ENCODE measurements around the gene CLEC18C.
"Not testable (repeated sequence)": the region's sequence is repeated elsewhere in the genome, so short reads cannot be mapped to it uniquely, and the experiment has no call there.

The CLEC18C gene

DNA sequence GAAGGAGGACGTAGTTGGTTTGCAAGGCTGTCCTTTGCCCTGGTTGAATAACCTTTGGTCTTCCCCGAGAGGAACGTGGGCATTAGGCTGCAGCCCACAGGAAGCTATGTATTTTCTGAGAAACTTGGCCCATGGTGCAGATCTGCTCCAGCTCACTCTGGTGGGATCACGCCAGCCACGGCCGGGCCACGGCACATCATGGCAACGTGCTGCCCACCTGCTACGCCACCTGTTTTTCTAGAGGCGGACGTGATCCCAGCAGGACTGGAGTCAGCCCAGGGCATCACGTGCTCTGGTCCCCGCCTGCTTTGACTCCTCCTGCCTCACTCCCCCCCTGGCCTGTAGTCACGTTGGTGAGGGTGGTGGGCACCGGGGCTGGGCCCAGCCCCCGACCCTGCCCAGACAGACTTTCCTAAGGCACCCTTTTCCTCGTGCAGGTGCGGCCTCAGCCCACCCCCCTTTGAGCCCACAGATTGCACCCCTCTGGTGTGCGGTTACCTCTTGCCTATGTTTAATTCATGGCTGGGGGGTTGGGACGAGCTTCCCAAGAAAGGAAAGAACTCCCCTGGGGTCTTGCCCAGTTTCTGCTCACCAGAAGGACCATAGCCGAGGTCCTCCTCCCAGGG lies at the start of gene CLEC18C:
TSS of gene CLEC18C (plus strand) at position 576 of the 626 bp plus-strand sequence. CDS start 492 bp downstream, outside the sequence.
- H3K27me3 ChIP-seq (ENCODE audit: control insufficient read depth, insufficient read depth, low read length); H3K9me3 ChIP-seq (ENCODE audit: control insufficient read depth, low read depth, low read length); H3K4me1 ChIP-seq (ENCODE audit: control insufficient read depth, low read depth, low read length); H3K9ac ChIP-seq (ENCODE audit: low read length); H3K27ac ChIP-seq (ENCODE audit: low read length); H3K4me3 ChIP-seq (ENCODE audit: low read length); H3K36me3 ChIP-seq (ENCODE audit: control insufficient read depth, low read depth, low read length): not testable (repeated sequence)

GRCh38 chr16:70123822-70124221 lies 49.8 kb upstream of the CLEC18C start:
- not testable (repeated sequence) for H3K27me3 ChIP-seq (ENCODE audit: control insufficient read depth, insufficient read depth, low read length); H3K27ac ChIP-seq (ENCODE audit: low read length); H3K4me1 ChIP-seq (ENCODE audit: control insufficient read depth, low read depth, low read length); H3K4me3 ChIP-seq (ENCODE audit: low read length); H3K9ac ChIP-seq (ENCODE audit: low read length); H3K9me3 ChIP-seq (ENCODE audit: control insufficient read depth, low read depth, low read length)
- H3K36me3 ChIP-seq (ENCODE audit: control insufficient read depth, low read depth, low read length): peaks cover 48% of the 10 kb centered on the region

DNA sequence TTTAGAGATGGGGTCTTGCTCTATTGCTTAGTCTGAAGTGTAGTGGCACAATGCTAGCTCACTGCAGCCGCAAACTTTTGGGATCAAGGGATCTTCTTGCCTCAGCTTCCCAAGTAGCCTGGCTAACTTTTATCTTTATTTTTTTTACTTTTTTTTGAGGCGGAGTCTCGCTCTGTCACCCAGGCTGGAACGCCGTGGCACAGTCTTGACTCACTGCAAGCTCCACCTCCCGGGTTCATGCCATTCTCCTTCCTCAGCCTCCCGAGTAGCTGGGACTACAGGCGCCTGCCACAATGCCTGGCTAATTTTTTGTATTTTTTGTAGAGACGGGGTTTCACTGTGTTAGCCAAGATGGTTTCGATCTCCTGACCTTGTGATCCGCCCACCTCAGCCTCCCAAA lies 47.4 kb upstream of the CLEC18C start:
- not testable (repeated sequence) for H3K4me1 ChIP-seq (ENCODE audit: control insufficient read depth, low read depth, low read length); H3K27me3 ChIP-seq (ENCODE audit: control insufficient read depth, insufficient read depth, low read length); H3K4me3 ChIP-seq (ENCODE audit: low read length); H3K9ac ChIP-seq (ENCODE audit: low read length); H3K9me3 ChIP-seq (ENCODE audit: control insufficient read depth, low read depth, low read length); H3K27ac ChIP-seq (ENCODE audit: low read length)
- H3K36me3 ChIP-seq (ENCODE audit: control insufficient read depth, low read depth, low read length): peaks cover 71% of the 10 kb centered on the region

DNA sequence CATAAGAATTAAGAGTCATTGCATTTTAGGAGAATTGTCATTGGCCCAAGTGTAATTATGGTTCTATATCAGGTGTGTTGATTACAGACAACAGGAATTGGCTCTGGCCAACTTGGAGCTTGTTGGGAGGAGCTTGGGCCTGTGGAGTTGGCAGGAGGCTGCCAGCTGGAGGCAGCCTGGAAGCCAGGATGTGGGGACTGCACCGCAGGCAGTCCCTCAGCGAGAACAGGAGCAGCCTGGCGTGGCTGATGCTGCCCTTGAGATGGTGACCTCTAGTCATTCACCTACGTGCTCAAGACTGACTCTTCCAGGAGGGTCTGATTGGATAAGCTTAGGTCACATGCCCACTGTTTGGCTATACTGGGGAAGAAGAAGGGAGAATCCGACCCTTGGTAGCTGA lies 45.9 kb upstream of the CLEC18C start:
- not testable (repeated sequence) for H3K4me1 ChIP-seq (ENCODE audit: control insufficient read depth, low read depth, low read length); H3K9me3 ChIP-seq (ENCODE audit: control insufficient read depth, low read depth, low read length); H3K4me3 ChIP-seq (ENCODE audit: low read length); H3K27ac ChIP-seq (ENCODE audit: low read length); H3K27me3 ChIP-seq (ENCODE audit: control insufficient read depth, insufficient read depth, low read length); H3K9ac ChIP-seq (ENCODE audit: low read length)
- H3K36me3 ChIP-seq (ENCODE audit: control insufficient read depth, low read depth, low read length): peaks cover 71% of the 10 kb centered on the region

- not testable (repeated sequence) for H3K4me3 ChIP-seq (ENCODE audit: low read length); H3K9me3 ChIP-seq (ENCODE audit: control insufficient read depth, low read depth, low read length); H3K27me3 ChIP-seq (ENCODE audit: control insufficient read depth, insufficient read depth, low read length); H3K4me1 ChIP-seq (ENCODE audit: control insufficient read depth, low read depth, low read length); H3K9ac ChIP-seq (ENCODE audit: low read length); H3K27ac ChIP-seq (ENCODE audit: low read length)
- H3K36me3 ChIP-seq (ENCODE audit: control insufficient read depth, low read depth, low read length): peaks cover 66% of the 10 kb centered on the region
Measured at GRCh38 chr16:70128844-70129243, 44.7 kb upstream of the CLEC18C start.

DNA sequence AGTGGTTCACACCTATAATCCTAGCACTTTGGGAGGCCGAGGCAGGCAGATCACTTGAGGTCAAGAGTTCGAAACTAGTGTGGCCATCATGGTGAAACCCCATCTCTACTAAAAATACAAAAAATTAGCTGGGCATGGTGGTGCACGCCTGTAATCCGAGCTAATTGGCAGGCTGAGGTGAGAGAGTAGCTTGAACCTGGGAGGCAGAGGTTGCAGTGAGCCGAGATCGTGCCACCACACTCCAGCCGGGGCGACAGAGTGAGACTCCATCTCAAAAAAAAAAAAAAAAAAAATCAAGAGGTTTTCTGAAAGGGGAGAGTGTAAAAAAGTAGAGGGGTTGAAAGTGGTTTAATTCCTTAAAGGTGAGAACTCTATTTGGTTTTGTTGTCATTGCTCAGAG lies 37.8 kb upstream of the CLEC18C start:
- H3K9ac ChIP-seq (ENCODE audit: low read length); H3K27ac ChIP-seq (ENCODE audit: low read length); H3K4me3 ChIP-seq (ENCODE audit: low read length); H3K4me1 ChIP-seq (ENCODE audit: control insufficient read depth, low read depth, low read length); H3K27me3 ChIP-seq (ENCODE audit: control insufficient read depth, insufficient read depth, low read length); H3K9me3 ChIP-seq (ENCODE audit: control insufficient read depth, low read depth, low read length): not testable (repeated sequence)
- H3K36me3 ChIP-seq (ENCODE audit: control insufficient read depth, low read depth, low read length): peaks cover 59% of the 10 kb centered on the region

DNA sequence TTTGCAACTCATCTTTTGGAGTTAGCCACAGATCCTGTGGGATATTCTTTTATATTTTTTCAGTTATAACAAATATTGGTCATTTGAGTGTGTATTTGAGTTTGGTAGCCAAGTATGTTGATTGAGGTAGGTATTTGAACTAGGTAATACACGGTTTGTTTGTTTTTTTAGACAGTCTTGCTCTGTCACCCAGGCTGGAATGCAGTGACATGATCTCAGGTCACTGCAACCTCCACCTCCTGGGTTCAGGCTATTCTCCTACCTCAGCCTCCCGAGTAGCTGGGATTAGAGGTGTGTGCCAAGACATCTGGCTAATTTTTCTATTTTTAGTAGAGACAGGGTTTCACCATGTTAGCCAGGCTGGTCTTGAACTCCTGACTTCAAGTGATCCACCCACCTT lies 37.0 kb upstream of the CLEC18C start:
- not testable (repeated sequence) for H3K9me3 ChIP-seq (ENCODE audit: control insufficient read depth, low read depth, low read length); H3K27me3 ChIP-seq (ENCODE audit: control insufficient read depth, insufficient read depth, low read length); H3K9ac ChIP-seq (ENCODE audit: low read length); H3K4me1 ChIP-seq (ENCODE audit: control insufficient read depth, low read depth, low read length); H3K4me3 ChIP-seq (ENCODE audit: low read length); H3K27ac ChIP-seq (ENCODE audit: low read length)
- H3K36me3 ChIP-seq (ENCODE audit: control insufficient read depth, low read depth, low read length): peaks cover 60% of the 10 kb centered on the region

GRCh38 chr16:70142739-70143138 lies 30.8 kb upstream of the CLEC18C start:
- H3K27ac ChIP-seq (ENCODE audit: low read length); H3K27me3 ChIP-seq (ENCODE audit: control insufficient read depth, insufficient read depth, low read length); H3K9ac ChIP-seq (ENCODE audit: low read length); H3K9me3 ChIP-seq (ENCODE audit: control insufficient read depth, low read depth, low read length); H3K4me1 ChIP-seq (ENCODE audit: control insufficient read depth, low read depth, low read length); H3K4me3 ChIP-seq (ENCODE audit: low read length): not testable (repeated sequence)
- peaks cover 61% of the 10 kb centered on the region for H3K36me3 ChIP-seq (ENCODE audit: control insufficient read depth, low read depth, low read length)

DNA sequence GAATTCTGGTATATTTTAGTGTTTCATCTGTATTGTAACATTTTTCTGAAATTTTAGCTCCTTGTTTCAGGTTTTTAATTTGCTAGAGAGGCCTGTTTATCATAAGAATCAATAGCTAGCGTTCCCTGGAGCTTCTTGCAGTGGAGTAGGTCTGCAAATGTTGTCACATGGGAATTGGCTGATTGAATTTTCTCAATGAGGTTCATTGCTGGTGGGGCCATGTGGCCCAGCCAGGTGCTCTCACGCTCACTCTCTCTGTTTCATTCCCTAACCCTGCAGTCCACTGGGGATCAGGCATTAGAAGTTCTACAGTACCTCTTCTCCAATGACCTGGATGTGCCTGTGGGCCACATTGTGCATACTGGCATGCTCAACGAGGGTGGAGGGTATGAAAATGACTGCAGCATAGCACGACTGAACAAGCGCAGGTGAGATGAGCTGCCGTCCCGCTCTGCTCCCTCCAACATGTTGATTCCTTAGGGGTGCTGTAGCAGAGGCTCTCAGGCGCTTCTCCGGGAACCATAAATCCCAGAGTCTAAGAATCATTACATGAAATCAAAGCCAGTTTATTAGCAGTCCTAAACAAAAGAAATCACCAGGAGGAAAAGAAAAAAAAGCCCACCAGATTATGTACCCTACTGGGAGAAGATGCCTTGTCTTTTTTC lies 30.2 kb upstream of the CLEC18C start:
- not testable (repeated sequence) for H3K9me3 ChIP-seq (ENCODE audit: control insufficient read depth, low read depth, low read length); H3K27me3 ChIP-seq (ENCODE audit: control insufficient read depth, insufficient read depth, low read length); H3K9ac ChIP-seq (ENCODE audit: low read length); H3K4me3 ChIP-seq (ENCODE audit: low read length); H3K27ac ChIP-seq (ENCODE audit: low read length); H3K4me1 ChIP-seq (ENCODE audit: control insufficient read depth, low read depth, low read length)
- H3K36me3 ChIP-seq (ENCODE audit: control insufficient read depth, low read depth, low read length): peaks cover 63% of the 10 kb centered on the region

DNA sequence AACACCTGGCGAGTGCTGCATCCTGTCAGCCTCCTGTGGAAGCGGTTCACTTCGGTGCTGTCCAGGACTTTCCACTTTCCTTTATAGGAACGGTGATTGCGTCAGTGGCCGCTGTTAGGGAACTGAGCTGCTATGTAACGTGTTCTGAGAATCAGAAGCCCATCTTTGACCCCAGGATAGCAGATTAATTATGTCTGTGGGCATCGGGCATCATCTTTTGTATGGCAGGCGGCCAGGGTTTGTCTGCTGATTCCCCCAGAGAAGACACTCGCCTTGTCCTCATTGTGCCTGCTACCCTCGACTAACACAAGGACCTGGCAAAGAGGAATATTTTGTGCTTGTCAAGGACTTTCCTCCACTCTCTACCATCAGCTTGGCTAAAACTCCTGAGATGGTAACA lies 25.7 kb upstream of the CLEC18C start:
- peaks cover 67% of the 10 kb centered on the region for H3K36me3 ChIP-seq (ENCODE audit: control insufficient read depth, low read depth, low read length)
- H3K4me1 ChIP-seq (ENCODE audit: control insufficient read depth, low read depth, low read length); H3K9ac ChIP-seq (ENCODE audit: low read length); H3K4me3 ChIP-seq (ENCODE audit: low read length); H3K27ac ChIP-seq (ENCODE audit: low read length); H3K9me3 ChIP-seq (ENCODE audit: control insufficient read depth, low read depth, low read length); H3K27me3 ChIP-seq (ENCODE audit: control insufficient read depth, insufficient read depth, low read length): not testable (repeated sequence)

GRCh38 chr16:70148453-70148852 lies 25.1 kb upstream of the CLEC18C start:
- not testable (repeated sequence) for H3K27me3 ChIP-seq (ENCODE audit: control insufficient read depth, insufficient read depth, low read length); H3K27ac ChIP-seq (ENCODE audit: low read length); H3K4me3 ChIP-seq (ENCODE audit: low read length); H3K9me3 ChIP-seq (ENCODE audit: control insufficient read depth, low read depth, low read length); H3K4me1 ChIP-seq (ENCODE audit: control insufficient read depth, low read depth, low read length); H3K9ac ChIP-seq (ENCODE audit: low read length)
- H3K36me3 ChIP-seq (ENCODE audit: control insufficient read depth, low read depth, low read length): peaks cover 67% of the 10 kb centered on the region

GRCh38 chr16:70149296-70149695 lies 24.3 kb upstream of the CLEC18C start:
- H3K9me3 ChIP-seq (ENCODE audit: control insufficient read depth, low read depth, low read length); H3K4me3 ChIP-seq (ENCODE audit: low read length); H3K4me1 ChIP-seq (ENCODE audit: control insufficient read depth, low read depth, low read length); H3K27me3 ChIP-seq (ENCODE audit: control insufficient read depth, insufficient read depth, low read length); H3K27ac ChIP-seq (ENCODE audit: low read length); H3K9ac ChIP-seq (ENCODE audit: low read length): not testable (repeated sequence)
- H3K36me3 ChIP-seq (ENCODE audit: control insufficient read depth, low read depth, low read length): peaks cover 68% of the 10 kb centered on the region

Measured in iPS-18a (cell line).